Measurements from ENCODE around the gene GREB1.
A peak's percentile ranks its signal among the peaks of the same experiment; 100 is the strongest.

GRCh38 chr2:11582862-11583752 is 49.3 kb downstream of the GREB1 start:
- peak; percentile 69 to 84 (median 76) for TF ChIP-seq CTCF (IDR thresholded peaks at IDR 0.05)
- TF ChIP-seq POLR2A (IDR thresholded peaks at IDR 0.05): no peak
